Fibroblast of gingiva (primary cell): Measurements from ENCODE around the gene ARHGDIG.
"Not testable (repeated sequence)": the region's sequence is repeated elsewhere in the genome, so short reads cannot be mapped to it uniquely, and the experiment has no call there.

Source experiments
- DNase-seq: peaks from one replicate; pipeline ENCODE4 v3.0.0-alpha.2; 2011; ENCODE audit warnings: low read depth

The ARHGDIG gene

GRCh38 chr16:264440-264951 is 15.9 kb upstream of the ARHGDIG start:
- DNase-seq: no peak

DNA sequence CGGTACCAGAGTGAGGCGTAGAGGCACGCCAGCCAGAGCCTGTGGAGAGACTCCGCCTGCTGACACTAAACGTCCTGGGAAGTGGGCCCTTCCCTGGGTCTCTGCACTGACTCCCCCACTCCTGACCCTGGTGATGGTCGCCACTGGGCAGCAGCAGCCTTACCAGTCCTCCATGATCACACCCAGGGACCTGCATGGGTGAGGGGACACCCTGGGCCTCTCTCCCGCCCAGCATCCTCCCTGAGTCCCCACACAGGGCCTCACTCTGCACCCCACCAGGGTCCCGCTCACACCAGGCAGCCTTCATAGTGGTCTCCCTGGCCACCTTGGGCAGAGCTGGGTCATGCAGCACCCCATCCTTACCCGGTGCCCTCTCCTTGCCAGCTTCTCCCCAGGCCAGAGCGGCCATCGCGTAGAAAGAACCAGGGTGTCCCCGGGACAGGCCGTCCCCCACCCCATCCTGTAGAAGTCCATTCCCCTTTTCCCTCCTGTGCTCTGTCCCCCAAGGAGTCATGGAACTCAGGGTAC is 15.3 kb upstream of the ARHGDIG start:
- no peak for DNase-seq

- no peak for DNase-seq
Observed at GRCh38 chr16:265711-266110, 14.7 kb upstream of the ARHGDIG start.

- no peak for DNase-seq
Observed at GRCh38 chr16:266258-267164, 13.9 kb upstream of the ARHGDIG start.

DNA sequence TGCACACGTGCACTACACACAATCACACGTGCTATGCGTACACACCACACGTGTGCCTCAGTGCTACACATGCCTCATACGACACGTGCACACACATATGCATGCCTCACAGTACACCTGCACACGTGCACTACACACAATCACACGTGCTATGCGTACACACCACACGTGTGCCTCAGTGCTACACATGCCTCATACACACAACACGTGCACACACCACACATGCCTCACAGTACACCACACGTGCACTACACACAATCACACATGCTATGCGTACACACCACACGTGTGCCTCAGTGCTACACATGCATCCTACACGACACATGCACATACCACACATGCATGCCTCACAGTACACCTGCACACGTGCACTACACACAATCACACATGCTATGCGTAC is 12.8 kb upstream of the ARHGDIG start:
- DNase-seq: not testable (repeated sequence)

DNA sequence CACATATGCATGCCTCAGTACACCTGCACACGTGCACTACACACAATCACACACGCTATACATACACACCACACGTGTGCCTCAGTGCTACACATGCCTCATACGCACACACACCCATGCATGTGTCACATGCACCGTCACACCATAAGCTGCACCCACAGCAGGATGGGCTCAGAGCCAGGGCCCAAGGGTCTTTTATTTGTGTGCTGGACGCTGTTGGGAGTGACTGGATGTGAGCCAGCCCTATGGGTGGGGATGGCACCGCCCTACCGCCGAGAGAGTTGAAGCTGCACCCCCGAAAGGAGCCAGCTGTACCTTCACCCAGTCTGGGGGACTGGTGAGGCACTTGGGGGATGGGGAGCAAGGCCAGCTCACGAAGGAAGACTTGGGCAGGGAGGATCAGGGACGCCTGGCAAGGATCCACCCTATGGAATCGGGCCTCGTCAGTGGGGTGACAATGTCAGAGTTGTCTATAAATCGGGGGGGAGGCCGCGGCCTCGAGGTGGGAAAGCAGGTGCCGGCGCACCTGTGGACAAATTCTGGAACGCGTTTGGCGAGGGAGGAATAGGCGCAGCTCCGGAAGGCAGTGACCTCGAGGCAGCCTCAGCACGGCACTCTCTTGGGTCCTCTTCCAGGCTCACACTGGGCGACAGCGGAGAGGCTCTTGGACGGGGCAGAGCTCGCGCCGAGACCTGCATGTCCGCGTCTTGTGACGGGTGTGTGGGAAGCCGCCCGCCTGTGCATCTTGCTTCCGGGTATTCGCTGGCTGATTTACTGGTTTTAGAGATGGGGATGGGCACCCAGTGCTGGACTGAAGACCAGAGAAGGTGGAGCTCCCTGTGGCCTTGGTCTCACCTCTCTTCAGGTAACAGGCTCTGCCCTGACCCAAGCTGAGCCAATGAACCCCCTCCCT is 12.0 kb upstream of the ARHGDIG start:
- DNase-seq: no peak

DNA sequence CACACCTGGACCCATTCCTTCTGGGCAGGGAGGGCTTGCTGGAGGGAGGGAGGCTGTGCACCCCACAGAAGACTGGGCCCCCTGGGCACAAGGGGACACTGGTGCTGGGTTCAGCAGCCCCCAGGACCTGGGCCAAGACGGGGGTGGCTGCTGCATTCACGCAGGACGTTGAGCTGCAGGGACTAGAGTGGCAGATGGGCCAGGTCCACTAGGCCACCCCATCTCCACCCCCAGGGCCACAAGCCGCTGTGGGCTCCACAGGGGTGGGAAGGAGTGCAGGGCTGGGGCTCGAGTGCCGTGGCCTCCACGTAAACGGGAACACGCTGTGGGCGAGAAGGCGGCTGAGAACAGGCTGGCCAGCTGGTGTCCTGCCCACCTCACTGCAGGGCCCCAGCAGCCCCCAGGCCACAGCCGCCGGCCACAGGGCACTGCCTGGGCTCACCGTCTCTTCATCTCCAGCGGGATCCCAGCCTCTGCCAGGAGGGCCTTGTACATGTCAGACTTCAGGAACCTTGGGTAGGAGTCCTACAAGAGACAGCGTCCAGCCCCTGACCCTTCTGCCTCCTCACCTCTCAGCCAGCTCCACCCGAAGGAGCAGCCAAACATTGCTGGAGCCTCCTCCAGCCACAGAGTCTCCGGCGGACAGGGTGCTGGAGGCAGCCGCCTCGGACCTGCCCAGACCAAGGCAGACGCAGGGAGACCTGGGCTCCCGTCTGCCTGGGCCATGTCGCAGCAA is 11.2 kb upstream of the ARHGDIG start:
- DNase-seq: no peak

DNA sequence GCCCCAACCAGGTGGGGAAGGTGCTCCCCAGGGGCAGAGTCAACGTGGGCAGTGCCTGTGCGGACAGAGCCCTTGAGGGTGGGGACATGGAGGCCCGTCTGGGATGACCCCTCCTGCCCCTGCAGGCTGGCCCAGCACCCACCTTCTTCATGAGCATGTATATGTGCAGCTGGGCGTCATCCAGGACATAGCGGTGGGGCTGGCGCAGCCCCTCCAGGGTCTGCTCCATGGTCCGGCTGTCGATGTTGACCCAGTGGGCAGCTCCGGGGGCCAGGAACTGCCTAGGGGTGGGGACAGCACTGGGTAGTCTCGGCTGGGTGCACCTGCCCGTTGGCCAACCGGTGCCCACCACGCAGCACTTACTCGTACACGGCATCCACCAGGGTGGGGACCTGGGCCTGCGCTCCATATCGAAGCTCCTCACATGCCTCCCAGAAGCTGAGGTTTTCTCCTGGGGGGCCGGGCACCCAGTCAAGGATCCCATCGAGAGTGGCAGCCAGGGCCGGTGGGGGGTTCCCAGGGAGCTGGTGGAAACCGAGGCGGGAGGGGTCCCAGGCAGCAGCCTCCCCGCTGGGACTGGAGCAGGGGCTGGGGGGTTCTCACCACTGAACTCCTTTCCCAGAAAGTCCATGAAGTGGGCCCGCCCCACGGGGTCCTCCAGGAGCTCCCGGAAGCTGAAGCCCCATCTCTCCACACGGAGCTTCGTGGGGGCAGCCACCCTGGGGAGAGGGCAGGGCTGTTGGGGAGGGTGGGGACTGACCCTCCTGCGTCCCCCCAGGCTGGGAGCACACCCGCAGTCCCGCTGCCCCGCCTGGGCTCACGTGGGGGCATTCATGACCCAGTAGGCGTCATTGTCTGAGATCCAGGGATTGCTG is 9.8 kb upstream of the ARHGDIG start:
- DNase-seq: no peak

DNA sequence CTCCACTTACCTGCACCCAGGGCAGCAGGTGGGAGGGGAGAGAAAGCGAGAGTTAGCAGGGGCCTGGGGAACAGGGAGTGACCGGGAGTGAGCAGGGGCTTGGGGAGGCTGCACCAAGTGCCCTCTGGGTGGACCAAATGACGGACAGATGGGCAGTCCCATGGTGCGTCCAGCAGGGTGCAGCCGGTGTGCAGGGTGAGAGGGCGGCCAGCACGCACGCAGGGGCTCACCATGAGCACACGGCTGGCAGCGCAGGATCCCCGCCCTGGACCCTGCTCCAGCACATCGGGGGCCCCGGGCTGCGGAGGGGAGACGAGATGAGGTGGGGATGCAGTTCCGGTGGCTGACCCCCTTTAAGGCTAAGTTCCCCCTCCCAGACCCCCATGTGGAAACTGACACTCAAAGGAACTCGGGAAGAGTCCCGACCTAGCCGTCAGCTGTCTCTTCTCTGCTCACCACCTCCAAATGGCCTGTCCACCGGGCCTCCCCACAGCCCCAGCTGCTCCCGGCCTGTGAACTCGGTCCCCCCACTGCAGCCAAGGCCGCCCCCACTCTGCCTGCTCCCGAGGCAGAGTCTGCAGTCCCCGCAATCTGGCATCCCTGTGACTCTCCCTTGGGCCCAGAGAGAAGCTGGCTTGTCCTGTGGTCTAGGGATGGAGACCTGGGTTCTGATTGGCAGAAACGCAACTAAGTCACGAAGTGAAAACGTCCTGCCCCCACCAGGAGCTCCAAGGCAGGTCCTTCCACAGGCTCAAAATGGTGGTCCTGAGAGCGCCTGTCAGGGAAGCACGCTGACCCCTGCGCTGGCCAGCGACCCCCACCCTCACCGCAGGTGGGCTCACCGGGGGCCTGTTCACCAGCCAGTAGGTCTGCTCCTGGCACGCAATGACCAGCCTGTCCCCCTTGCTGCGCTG is 7.5 kb upstream of the ARHGDIG start:
- no peak for DNase-seq

DNA sequence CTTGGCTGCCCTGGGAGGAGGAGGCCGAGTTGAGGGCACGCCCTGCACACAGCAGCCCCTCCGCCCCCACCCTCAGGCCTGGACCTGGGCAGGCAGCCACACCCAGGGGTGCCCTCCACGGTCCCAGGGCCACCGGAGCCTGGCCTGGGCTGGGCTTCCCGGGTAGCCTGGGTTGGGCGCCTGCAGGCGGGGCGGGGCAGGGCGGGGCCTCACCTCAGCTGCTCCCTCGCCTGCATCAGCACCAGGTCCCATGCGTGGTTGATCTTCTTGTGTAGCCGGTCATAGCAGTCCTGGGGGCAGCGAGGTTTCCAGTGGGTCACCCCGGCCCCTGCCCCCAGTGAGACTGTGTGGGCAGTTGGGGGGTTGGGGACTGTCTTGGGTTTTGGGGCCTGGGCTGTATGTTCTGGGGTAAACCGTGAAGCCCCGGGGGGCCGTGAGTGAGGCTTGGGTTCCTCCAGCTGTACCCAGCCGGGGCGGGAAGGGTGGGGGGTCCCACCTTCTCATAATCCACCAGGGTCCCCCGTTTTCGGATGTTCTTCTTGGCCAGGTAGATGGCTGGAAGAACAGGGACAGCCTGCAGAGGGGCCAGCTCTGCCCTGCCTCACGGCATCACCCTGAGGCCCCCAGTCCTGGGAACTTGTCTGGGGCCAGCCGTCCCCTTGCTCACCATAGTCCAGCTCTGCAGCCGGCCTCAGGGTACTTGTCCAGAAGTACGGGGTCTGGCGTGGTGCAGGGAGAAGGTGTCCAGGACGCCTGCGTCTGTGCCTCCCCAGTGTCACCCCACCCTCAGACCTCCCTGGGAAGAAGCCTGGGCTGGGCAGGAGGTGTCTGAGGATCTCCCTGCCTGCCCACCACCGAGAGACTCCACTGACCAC is 6.6 kb upstream of the ARHGDIG start:
- DNase-seq: no peak

DNA sequence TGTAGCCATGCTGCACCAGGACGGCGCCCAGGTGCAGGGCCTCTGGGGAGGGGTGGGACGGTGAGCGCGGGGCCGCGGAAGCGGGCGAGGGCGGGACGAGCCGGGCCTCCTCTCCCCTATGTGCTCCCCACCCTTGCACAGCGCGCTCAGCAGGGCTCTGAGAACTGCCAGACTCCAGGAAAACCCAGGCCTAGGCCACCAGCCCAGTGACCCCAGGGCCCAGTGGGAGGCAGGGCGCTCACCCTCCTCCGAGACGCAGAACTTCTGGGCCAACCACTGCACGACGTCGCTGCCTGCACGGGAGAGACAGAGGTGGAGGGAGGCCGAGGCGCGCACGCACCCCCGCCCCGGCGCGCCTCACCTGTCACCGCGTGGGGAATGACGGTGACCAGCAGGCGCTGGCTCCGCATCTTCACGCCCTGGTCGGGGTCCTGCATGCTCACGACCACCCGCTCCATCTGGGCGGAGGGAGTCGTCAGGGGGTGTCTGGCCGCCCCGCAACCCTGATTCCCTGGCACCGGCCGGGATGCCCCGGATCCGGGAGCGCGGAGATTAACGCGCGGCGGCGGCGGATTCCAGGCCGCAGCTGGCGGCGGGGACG is 5.2 kb upstream of the ARHGDIG start:
- no peak for DNase-seq

DNA sequence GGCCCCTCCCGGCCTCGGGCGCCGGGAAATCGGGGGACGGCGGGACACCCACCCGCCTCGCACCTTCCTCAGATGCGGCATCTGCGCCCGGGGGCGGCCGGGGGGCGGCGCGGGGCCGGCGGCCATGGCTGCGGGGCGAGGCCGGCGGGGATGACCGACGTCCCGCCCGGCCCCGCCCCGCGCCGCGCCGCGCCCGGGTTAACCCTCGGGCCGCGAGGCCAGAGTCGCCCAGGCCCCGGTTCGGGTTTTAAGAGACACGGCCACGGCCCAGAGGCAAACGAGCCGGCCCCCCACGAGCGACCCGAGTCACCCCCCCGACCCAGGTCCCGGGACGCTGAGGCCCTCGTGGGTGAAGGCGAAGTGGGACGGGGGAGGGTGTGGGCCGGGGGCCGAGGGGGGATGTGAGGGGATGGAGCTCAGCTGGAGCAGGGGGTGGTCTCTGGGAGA is 4.6 kb upstream of the ARHGDIG start, which contains the start of gene RGS11:
Gene RGS11, minus strand, starts transcription at position 159 of the 447 bp plus-strand sequence. Its CDS starts 33 bp downstream, at position 126.
- no peak for DNase-seq

- no peak for DNase-seq
Observed at GRCh38 chr16:276426-277077, 3.8 kb upstream of the ARHGDIG start.

DNA sequence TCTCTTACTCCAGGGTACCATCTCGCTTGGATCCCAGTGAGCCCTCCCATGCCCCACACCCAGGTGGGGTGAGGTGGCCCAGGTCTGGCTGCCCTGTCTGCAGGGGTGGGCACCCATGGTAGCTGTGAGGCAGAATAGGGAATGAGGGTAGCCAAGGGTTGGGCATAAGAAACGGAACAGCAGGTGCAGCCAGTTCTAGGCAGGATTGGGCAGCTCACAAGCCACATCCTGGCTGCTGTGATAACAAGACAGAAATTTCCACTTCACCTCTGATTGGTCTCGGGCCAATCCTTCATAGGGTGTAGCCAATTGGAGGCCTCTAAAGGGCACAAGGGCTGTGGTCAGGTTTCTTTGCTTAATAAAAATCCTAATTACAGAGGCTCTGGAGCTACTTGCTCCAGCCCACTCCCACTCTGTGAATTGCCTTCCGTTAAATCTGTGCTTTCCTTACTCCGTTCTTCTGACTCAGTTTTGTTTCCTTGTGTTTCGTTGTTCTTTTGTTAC is 1.5 kb upstream of the ARHGDIG start:
- DNase-seq: no peak

DNA sequence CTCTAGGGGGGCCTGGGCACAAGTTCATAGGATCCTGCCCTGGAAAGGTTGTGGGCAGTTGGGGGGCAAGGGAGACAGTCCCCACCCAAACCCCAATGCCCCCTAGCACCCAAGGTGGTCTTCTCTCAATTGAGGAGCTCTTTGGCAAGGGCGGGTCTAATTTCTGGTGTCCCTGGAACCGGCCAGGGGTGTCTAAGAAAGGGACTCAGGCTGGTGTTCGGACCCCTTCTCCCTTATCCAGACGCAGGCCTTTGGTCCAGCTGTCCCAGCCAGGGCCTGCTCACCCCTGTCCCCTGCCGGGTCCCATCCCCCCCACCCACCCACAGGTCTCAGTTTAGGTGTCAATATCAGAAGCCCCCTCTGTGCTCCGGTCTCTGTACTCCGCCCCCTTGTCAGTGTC is 860 bp upstream of the ARHGDIG start:
- DNase-seq: no peak

DNA sequence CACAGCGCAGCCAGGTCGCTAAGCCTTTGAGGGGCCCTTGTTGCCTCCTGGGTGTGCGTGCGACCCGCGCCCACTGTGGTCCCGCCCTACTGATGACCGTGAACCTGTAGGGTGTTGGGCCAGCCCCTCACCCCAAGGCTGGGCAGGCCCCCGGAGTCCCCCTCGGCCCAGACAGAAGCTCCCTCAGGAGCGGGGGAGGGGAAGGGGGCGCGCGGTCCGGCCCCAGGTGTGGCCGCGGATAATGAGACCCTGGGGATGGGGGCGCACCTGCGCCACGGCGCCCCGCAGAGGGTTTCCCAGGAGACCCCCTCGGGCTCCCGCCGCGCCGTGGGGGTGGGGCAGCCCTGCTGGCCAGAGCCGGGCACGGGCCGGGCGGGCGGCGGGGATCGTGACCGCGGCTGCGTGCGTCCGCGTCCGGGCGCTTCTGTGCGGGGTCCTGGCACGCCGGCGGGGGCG is 358 bp upstream of the ARHGDIG start:
- no peak for DNase-seq

DNA sequence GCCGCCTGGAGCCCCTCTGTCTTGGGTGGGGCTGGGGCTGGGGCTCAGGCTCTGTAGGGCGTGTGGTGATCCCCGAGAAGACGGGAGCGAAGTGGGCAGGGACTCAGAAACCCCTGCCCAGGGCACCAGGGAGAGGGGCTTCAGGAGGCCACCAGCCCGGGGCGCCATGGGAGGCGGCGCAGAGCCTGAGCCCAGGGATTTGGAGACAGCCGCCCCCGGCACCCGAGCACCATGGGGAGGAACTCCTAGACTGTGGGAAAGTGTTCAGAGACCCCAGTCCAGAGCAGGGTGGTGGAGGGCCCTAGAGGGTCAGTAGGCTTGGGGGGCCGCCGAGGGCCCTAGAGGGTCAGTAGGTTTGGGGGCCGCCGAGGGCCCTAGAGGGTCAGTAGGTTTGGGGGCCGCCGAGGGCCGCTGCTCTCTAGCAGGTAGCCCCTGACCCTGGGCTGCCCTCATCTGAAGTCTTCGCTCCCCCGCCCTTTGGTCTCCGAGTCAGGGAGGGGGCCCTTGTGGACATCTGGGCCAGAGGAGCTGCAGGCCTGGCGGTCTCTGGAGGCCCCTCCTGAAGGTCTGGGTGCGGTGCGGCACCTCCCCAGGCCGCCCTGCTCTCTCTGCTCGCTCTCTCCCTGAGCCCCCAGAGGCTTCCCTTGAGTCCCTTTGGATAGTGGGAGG is 734 bp downstream of the ARHGDIG start:
- DNase-seq: no peak
